ENCODE measurements around the gene R3HCC1L. TPM values are rescaled to one million over a fixed set of nuclear protein-coding genes. Genes with fewer than 3 reads are reported as not detected.
A peak's percentile ranks its signal among the peaks of the same experiment; 100 is the strongest.
"Not testable (repeated sequence)": the region's sequence is repeated elsewhere in the genome, so short reads cannot be mapped to it uniquely, and the experiment has no call there.

Gene R3HCC1L
- polyA plus RNA-seq, 6 donors from 2014 or later = 7.5 to 21.6 (median 14.0) TPM

DNA sequence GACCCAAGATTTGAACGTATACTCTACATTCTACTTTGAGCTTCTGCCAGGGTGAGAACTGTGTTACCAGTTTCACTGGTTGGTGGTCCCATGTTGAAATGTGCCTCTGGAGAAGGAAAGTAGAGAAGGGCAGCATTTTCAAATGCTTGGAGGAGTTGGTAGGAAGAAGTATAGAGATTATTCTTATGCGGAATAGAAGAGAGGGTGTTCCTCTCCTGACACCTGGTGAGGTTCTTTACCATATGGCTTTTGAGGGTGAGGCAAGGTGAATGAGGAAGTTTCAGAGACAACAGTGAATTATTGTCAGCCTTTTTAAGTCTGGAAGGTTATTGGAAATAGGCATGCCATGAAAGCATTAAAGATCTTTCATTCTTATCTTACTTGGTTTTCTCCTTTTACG lies 34.3 kb downstream of the R3HCC1L start:
- Mint-ChIP-seq H3K4me3 (peak overlapping the region in 3 of 8 donors; percentile 4 to 65 (median 58)), H3K36me3 (peaks cover 27 to 30% of the 10 kb centered on the region in 2 donors), H3K27me3 (no peaks in the 10 kb centered on the region), H3K27ac (peak overlapping the region in 2 of 6 donors; percentile 17 to 83), H3K4me1 (peaks cover 33 to 41% (median 36%) of the 10 kb centered on the region in 3 donors), H3K9me3 (no peaks in the 10 kb centered on the region)
- DNase-seq (no peak), ATAC-seq (ENCODE audit: low read depth in 2 of 2) (peak; percentile 70 to 71)

DNA sequence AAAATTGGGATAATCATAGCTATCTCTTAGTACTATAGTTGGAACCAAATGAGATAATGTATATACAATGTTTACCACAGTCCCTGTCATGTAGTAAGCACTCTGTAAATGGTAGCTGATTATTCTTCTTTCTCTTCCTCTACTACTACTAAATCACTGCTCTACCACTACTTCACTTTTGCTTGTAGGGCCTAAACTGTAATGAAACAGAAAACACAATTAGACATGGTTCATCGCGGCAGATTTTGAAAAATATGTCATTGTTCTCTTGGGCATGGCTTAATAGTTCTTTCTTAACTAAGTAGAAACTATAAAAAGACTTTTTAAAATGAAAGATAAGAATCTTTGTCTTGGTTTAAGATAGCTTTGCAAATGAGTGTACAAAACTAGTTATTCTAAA lies 34.9 kb downstream of the R3HCC1L start:
- ATAC-seq (ENCODE audit: low read depth in 2 of 2) = no peak
- Mint-ChIP-seq H3K27ac (no peak overlapping the region), H3K4me1 (peaks cover 35 to 41% (median 36%) of the 10 kb centered on the region in 3 donors)

DNA sequence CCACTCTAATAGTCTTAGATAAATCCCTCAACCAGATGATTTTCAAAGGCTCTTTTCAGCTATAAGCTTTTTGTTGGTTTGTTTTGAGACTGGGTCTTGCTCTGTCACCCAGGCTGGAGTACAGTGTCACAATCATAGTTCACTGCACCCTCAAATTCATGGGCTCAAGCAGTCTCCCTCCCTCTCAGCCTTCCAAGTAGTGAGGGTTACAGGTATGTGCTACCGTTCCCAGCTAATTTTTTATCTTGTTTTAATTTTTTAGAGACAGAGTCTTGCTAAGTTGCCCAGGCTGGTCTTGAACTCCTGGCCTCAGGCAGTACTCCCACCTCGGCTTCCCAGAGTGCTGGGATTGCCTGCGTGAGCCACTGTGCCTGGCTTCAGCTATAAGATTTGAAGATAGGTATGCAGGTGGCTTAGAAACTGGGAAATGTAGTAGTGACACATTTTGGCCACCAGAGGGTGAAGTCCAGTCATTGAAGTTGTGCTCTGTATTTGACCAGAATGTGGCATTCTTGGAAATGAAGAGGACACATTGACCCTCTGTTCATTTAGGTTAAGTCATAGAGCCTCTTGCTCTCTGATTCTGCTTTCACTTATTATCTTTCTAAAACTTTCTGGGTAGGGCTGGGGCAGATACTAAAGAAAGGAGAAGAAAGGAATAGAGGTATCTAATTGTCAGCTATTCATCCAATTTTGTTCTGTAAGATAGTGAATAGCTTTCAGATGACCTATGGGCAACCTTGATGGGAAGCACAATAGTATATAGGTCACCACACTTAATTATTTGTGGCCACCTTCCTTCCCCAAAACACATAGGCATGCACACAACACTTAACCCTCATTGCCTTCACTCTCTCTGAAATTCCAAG lies 36.0 kb downstream of the R3HCC1L start:
- Mint-ChIP-seq H3K4me3 (no peak overlapping the region), H3K27me3 (no peaks in the 10 kb centered on the region), H3K4me1 (peaks cover 32 to 41% (median 36%) of the 10 kb centered on the region in 3 donors), H3K36me3 (peaks cover 13 to 24% of the 10 kb centered on the region in 2 donors), H3K9me3 (no peaks in the 10 kb centered on the region), H3K27ac (no peak overlapping the region)
- peak; percentile 8 for DNase-seq
- ATAC-seq (ENCODE audit: low read depth in 2 of 2) = peak in 1 of 2 donors; percentile 40

More for the DNA sequence above, 34.9 kb downstream of the R3HCC1L start:
- Mint-ChIP-seq H3K9me3 (no peaks in the 10 kb centered on the region), H3K36me3 (peaks cover 23 to 24% of the 10 kb centered on the region in 2 donors), H3K27me3 (no peaks in the 10 kb centered on the region), H3K4me3 (no peak overlapping the region)
- no peak for DNase-seq

DNA sequence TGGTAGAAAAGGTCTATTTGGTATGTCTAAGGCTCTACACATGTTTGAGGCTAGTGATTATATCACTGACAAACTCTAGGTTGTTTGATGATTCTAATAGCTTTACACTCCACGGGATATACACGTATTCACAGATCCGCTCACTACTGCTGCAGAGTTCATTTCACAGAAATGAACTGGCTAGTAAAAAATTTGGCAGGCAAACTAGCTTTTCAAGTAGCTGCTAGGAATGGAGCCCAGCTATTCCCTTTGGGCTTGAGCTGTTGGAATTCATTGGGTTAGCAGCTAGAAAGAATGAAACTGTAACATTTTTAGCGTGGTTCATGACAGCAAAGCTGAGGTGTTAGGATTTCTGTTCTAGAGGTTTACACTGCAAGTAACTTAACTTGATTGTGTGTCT lies 37.6 kb downstream of the R3HCC1L start:
- DNase-seq (no peak), ATAC-seq (ENCODE audit: low read depth in 2 of 2) (no peak)
- H3K36me3 Mint-ChIP-seq = peaks cover under 1 to 21% of the 10 kb centered on the region in 2 donors
- H3K27ac Mint-ChIP-seq = no peak overlapping the region
- peaks cover 26 to 37% (median 35%) of the 10 kb centered on the region in 3 donors for H3K4me1 Mint-ChIP-seq
- H3K9me3 Mint-ChIP-seq = no peaks in the 10 kb centered on the region
- H3K27me3 Mint-ChIP-seq = no peaks in the 10 kb centered on the region
- no peak overlapping the region for H3K4me3 Mint-ChIP-seq

DNA sequence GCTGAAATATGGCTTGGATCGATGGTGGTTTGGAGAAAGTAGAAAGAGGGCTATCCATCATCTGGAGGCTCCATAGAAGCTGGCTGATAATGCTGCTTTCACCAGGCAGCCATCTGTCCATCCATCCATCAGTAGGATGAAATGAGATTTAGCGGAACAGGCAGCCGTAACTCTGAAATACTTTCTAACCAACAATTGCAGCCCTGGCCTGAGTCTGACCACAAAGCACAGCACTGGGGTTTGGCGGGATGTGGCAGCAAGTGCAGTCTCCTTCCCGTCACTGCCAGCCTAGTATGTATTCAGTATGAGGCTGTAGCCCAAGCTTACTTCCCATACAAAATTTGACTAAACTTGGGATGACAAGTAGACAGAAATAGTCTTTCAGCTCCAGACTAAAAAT lies 38.0 kb downstream of the R3HCC1L start:
- DNase-seq (no peak), ATAC-seq (ENCODE audit: low read depth in 2 of 2) (no peak)
- Mint-ChIP-seq H3K27ac (no peak overlapping the region), H3K4me3 (no peak overlapping the region), H3K27me3 (no peaks in the 10 kb centered on the region), H3K9me3 (no peaks in the 10 kb centered on the region), H3K4me1 (peaks cover 29 to 35% (median 35%) of the 10 kb centered on the region in 3 donors), H3K36me3 (peaks cover 0 to 20% of the 10 kb centered on the region in 2 donors)

DNA sequence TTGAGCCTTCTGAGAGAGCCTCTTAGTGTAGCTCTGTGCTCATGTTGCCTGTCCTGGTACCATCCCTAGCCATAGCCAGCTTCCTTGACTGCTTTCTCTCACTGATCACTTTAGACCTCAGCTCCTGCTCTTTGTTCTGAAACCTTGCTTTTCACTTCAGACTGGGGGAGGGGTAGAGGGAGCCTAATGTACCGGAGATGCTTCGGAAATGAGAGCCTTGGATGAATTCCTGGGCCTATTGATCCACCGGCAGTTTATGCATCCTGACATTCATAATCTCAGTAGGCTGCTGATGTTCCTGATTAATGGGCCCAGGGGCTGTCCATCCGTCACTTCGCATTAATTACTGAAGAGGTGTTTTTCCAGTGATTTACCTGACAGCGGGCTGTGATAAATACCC lies 38.8 kb downstream of the R3HCC1L start:
- DNase-seq = no peak
- no peak for ATAC-seq (ENCODE audit: low read depth in 2 of 2)
- Mint-ChIP-seq H3K36me3 (peaks cover 0 to 26% of the 10 kb centered on the region in 2 donors), H3K4me1 (peaks cover 22 to 33% (median 33%) of the 10 kb centered on the region in 3 donors), H3K4me3 (no peak overlapping the region), H3K9me3 (peaks cover 0 to 3% (median 0%) of the 10 kb centered on the region in 7 donors), H3K27me3 (no peaks in the 10 kb centered on the region), H3K27ac (peak overlapping the region in 2 of 6 donors; percentile 22 to 28)

DNA sequence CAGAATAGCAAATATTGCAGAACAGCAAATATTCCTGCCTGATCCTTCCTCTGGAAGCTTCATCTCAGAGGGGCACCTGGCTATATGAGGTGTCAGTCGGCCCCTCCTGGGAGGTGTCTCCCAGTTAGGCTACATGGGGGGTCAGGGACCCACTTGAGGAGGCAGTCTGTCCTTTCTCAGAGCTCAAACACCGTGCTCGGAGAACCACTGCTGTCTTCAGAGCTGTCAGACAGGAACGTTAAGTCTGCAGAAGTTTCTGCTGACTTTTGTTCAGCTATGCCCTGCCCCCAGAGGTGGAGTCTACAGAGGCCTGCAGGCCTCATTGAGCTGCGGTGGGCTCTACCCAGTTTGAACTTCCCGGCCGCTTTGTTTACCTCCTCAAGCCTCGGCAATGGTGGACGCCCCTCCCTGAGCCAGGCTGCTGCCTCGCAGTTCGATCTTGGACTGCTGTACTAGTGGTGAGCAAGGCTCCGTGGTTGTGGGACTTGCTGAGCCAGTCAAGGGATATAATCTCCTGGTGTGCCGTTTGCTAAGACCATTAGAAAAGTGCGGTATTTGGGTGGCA lies 48.0 kb downstream of the R3HCC1L start:
- peak overlapping the region in 1 of 6 donors; percentile 10 for H3K27ac Mint-ChIP-seq
- ATAC-seq (ENCODE audit: low read depth in 2 of 2); H3K27me3 Mint-ChIP-seq; DNase-seq; H3K4me3 Mint-ChIP-seq: not testable (repeated sequence)
- peaks cover 25 to 54% (median 34%) of the 10 kb centered on the region in 3 donors for H3K4me1 Mint-ChIP-seq
- peaks cover 39 to 62% of the 10 kb centered on the region in 2 donors for H3K36me3 Mint-ChIP-seq
- peaks cover 0 to 11% (median 6%) of the 10 kb centered on the region in 7 donors for H3K9me3 Mint-ChIP-seq

DNA sequence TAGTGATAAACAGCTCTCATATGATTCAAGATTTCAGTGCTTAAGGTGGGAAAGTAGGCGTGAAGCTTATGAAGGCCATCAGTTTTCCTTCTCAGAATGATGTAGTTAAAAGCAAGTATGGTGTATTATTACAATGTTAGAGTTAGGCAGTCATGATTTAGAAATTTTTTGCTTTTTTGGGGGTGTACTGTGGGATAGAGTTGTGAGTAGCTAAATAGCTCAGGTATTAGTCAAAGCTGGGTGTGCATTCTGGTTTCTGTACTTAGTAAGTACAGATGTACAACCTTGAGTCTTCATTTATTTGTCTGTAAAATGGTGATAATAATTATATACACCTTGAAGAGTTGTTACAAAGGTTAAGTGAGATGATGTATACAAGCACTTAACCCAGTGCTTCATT lies 52.2 kb downstream of the R3HCC1L start:
- no peak for ATAC-seq (ENCODE audit: low read depth in 2 of 2)
- H3K27me3 Mint-ChIP-seq = no peaks in the 10 kb centered on the region
- H3K4me1 Mint-ChIP-seq = peaks cover 6 to 25% (median 22%) of the 10 kb centered on the region in 3 donors
- peaks cover 0 to 9% (median 0%) of the 10 kb centered on the region in 7 donors for H3K9me3 Mint-ChIP-seq
- H3K36me3 Mint-ChIP-seq = peaks cover 41 to 46% of the 10 kb centered on the region in 2 donors
- peak overlapping the region in 1 of 6 donors; percentile 47 for H3K27ac Mint-ChIP-seq
- no peak overlapping the region for H3K4me3 Mint-ChIP-seq
- no peak for DNase-seq

DNA sequence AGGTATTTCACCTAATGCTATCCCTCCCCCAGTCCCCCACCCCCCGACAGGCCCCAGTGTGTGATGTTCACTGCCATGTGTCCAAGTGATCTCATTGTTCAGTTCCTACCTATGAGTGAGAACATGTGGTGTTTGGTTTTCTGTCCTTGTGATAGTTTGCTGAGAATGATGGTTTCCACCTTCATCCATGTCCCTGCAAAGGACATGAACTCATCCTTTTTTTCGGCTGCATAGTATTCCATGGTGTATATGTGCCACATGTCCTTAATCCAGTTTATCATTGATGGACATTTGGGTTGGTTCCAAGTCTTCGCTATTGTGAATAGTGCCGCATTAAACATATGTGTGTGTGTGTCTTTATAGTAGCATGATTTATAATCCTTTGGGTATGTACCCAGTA lies 56.3 kb downstream of the R3HCC1L start:
- DNase-seq; ATAC-seq (ENCODE audit: low read depth in 2 of 2); H3K4me3 Mint-ChIP-seq; H3K27ac Mint-ChIP-seq; H3K27me3 Mint-ChIP-seq: not testable (repeated sequence)
- peaks cover 0 to 25% (median 2%) of the 10 kb centered on the region in 7 donors for H3K9me3 Mint-ChIP-seq
- H3K36me3 Mint-ChIP-seq = peaks cover 16 to 56% of the 10 kb centered on the region in 2 donors
- H3K4me1 Mint-ChIP-seq = peaks cover 8 to 18% (median 13%) of the 10 kb centered on the region in 3 donors

DNA sequence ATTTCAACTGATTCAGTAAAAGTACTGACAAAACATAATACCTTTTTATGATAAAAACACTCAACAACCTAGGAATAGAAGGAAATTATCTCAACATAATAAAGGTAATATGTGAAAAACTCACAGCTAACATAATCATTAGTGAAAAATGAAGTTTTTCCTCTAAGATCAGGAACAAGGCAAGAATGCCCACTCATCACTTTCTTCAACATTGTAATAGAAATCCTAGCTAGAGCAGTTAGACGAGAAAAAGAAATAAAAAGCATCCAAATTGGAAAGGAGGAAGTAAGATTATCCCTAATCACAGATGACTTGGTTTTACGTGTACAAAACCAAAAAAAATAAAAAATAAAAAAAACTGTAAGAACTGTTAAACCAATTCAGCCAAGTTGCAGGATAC lies 58.6 kb downstream of the R3HCC1L start:
- no peaks in the 10 kb centered on the region for H3K27me3 Mint-ChIP-seq
- ATAC-seq (ENCODE audit: low read depth in 2 of 2) = no peak
- H3K4me3 Mint-ChIP-seq = no peak overlapping the region

DNA sequence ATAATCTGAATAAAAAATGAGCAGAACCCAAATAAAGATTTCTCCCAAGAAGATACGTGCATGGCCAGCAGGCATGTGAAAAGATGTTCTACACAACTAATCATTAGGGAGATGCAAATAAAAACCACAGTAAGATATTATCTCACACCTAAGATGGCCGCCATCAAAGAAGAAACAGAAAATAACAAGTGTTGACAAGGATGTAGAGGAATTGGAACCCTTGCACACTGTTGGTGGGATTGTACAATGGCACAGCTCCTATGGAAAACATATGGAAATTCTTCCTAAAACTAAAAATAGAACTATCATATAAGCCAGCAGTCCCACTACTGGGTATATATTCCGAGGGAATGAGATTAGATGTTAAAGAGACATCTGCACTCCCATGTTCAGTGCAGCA lies 60.2 kb downstream of the R3HCC1L start:
- H3K4me1 Mint-ChIP-seq = peaks cover 25 to 29% (median 25%) of the 10 kb centered on the region in 3 donors
- ATAC-seq (ENCODE audit: low read depth in 2 of 2) = no peak
- DNase-seq = no peak
- peaks cover 14 to 42% of the 10 kb centered on the region in 2 donors for H3K36me3 Mint-ChIP-seq
- H3K9me3 Mint-ChIP-seq = peaks cover 0 to 25% (median 2%) of the 10 kb centered on the region in 7 donors
- no peaks in the 10 kb centered on the region for H3K27me3 Mint-ChIP-seq
- H3K4me3 Mint-ChIP-seq = no peak overlapping the region
- H3K27ac Mint-ChIP-seq = peak overlapping the region in 1 of 6 donors; percentile 13

More for the DNA sequence above, 58.6 kb downstream of the R3HCC1L start:
- Mint-ChIP-seq H3K9me3 (peaks cover 0 to 25% (median 2%) of the 10 kb centered on the region in 7 donors), H3K27ac (no peak overlapping the region), H3K4me1 (peaks cover 24 to 36% (median 25%) of the 10 kb centered on the region in 3 donors), H3K36me3 (peaks cover 19 to 42% of the 10 kb centered on the region in 2 donors)
- DNase-seq = no peak

DNA sequence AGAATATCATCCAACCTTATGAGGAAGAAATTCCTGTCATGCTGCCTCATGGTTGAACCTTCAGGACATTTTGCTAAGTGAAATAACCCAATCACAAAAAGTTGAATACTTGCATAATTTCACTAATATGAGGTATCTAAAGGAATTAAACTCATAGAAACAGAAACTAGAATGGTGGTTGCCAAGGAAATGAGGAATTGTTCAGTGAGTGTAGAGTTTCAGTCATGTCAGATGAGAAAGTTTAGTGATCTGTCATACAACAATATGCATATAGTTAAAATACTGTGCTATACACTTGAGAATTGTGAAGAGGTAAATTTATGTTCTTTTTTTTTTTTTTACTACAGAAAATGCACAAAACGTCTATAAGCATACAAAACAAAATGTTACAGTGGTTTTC lies 60.7 kb downstream of the R3HCC1L start:
- Mint-ChIP-seq H3K27ac (peak overlapping the region in 3 of 6 donors; percentile 11 to 44 (median 13)), H3K36me3 (peaks cover 14 to 37% of the 10 kb centered on the region in 2 donors)

DNA sequence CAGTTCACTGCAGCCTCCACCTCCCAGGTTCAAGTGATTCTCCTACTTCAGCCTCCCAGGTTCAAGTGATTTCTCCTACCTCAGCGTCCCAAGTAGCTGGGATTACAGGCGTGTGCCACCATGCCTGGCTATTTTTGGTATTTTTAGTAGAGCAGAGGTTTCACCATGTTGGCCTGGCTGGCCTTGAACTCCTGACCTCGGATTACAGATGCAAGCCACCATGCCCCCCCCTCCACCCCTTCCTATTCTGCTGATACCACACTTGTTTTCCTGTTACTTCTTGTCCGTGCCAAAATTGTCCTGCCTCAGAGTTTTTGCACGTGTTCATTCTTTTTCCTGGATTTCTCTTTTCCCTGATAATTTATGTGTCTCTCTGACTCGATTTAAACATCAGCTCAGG lies 62.5 kb downstream of the R3HCC1L start:
- Mint-ChIP-seq H3K9me3 (peaks cover 0 to 25% (median 2%) of the 10 kb centered on the region in 7 donors), H3K4me3 (no peak overlapping the region), H3K27ac (peak overlapping the region in 2 of 6 donors; percentile 4 to 40), H3K4me1 (peaks cover 25 to 39% (median 29%) of the 10 kb centered on the region in 3 donors), H3K36me3 (peaks cover 14 to 24% of the 10 kb centered on the region in 2 donors), H3K27me3 (no peaks in the 10 kb centered on the region)
- DNase-seq (no peak), ATAC-seq (ENCODE audit: low read depth in 2 of 2) (no peak)

More for the DNA sequence above, 60.7 kb downstream of the R3HCC1L start:
- Mint-ChIP-seq H3K4me1 (peaks cover 25 to 29% (median 28%) of the 10 kb centered on the region in 3 donors), H3K27me3 (no peaks in the 10 kb centered on the region), H3K4me3 (no peak overlapping the region), H3K9me3 (peaks cover 0 to 25% (median 2%) of the 10 kb centered on the region in 7 donors)
- no peak for DNase-seq
- peak in 1 of 2 donors; percentile 36 for ATAC-seq (ENCODE audit: low read depth in 2 of 2)
